Neural cell (in vitro differentiated cells): ENCODE results near the gene IFNLR1.

ENCODE experiments used
- EP300 ChIP-seq: fragments of 450-650 bp; conservative IDR thresholded peaks from 2 replicates; pipeline ENCODE4 v1.6.1; 2014; ENCODE audit warnings: antibody characterized with exemption, mild to moderate bottlenecking, moderate library complexity; ENCODE audit not compliant: poor library complexity, severe bottlenecking
- EZH2 ChIP-seq: fragments of 200-600, 300-800 bp; shearing (Covaris generic), sonication (generic); IDR thresholded peaks from 2 replicates; pipeline ENCODE4 v1.6.1; 2014; ENCODE audit warnings: antibody characterized with exemption, low read length, borderline replicate concordance, mild to moderate bottlenecking; ENCODE audit not compliant: insufficient read depth, poor library complexity, severe bottlenecking
- MXI1 ChIP-seq: fragments of 450-650 bp; conservative IDR thresholded peaks from 2 replicates; pipeline ENCODE4 v1.6.1; 2014; ENCODE audit warnings: antibody characterized with exemption, mild to moderate bottlenecking; ENCODE audit not compliant: poor library complexity, severe bottlenecking
- POLR2AphosphoS5 ChIP-seq: IDR thresholded peaks from 2 replicates; pipeline ENCODE4 v1.6.1; 2012
- RAD21 ChIP-seq: fragments of 450-650 bp; conservative IDR thresholded peaks from 2 replicates; pipeline ENCODE4 v1.6.1; 2014; ENCODE audit warnings: antibody characterized with exemption, mild to moderate bottlenecking, moderate library complexity
- SMC3 ChIP-seq: fragments of 450-650 bp; conservative IDR thresholded peaks from 2 replicates; pipeline ENCODE4 v1.6.1; 2014; ENCODE audit warnings: antibody characterized with exemption, mild to moderate bottlenecking, moderate library complexity; ENCODE audit not compliant: poor library complexity
- TF ChIP-seq, protein P1 (sequence below): fragments of 450-650 bp; IDR thresholded peaks from 2 replicates; pipeline ENCODE4 v1.5.1; 2014; ENCODE audit warnings: antibody characterized with exemption, mild to moderate bottlenecking, moderate library complexity; ENCODE audit not compliant: poor library complexity, severe bottlenecking
- TF ChIP-seq, protein P2 (sequence below): IDR thresholded peaks from 2 replicates; pipeline ENCODE4 v1.6.1; 2012; ENCODE audit warnings: borderline replicate concordance

DNA sequence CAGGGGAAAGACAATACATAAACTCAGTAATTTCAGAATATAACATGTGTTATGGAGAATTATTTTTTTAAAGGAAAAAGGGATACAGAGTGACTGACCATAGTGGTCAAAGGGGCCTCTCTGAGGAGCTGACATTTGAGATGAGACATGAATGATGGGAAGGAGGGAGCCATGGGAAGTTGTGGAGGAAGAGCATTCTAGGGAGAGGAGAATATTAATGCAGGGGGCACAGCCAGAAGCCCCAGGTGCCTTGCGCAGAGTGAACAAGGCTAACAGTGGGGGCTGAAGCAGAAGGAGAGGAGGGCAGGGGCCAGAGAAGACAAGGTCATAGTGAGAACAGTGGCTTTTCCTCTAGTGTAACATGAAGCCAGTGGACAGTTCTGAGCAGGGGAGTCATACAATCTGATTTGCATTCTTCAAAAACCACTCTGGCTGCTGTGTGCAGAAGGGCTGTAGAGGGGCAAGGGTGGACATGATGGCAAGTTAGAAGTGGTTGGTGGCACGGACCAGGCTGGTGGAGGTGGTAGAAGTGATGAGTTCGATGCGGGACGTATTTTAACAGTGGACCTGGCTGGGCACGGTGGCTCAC is 28.2 kb upstream of the IFNLR1 start:
- TF ChIP-seq, protein P1, sequence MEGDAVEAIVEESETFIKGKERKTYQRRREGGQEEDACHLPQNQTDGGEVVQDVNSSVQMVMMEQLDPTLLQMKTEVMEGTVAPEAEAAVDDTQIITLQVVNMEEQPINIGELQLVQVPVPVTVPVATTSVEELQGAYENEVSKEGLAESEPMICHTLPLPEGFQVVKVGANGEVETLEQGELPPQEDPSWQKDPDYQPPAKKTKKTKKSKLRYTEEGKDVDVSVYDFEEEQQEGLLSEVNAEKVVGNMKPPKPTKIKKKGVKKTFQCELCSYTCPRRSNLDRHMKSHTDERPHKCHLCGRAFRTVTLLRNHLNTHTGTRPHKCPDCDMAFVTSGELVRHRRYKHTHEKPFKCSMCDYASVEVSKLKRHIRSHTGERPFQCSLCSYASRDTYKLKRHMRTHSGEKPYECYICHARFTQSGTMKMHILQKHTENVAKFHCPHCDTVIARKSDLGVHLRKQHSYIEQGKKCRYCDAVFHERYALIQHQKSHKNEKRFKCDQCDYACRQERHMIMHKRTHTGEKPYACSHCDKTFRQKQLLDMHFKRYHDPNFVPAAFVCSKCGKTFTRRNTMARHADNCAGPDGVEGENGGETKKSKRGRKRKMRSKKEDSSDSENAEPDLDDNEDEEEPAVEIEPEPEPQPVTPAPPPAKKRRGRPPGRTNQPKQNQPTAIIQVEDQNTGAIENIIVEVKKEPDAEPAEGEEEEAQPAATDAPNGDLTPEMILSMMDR: no peak
- TF ChIP-seq, protein P2, sequence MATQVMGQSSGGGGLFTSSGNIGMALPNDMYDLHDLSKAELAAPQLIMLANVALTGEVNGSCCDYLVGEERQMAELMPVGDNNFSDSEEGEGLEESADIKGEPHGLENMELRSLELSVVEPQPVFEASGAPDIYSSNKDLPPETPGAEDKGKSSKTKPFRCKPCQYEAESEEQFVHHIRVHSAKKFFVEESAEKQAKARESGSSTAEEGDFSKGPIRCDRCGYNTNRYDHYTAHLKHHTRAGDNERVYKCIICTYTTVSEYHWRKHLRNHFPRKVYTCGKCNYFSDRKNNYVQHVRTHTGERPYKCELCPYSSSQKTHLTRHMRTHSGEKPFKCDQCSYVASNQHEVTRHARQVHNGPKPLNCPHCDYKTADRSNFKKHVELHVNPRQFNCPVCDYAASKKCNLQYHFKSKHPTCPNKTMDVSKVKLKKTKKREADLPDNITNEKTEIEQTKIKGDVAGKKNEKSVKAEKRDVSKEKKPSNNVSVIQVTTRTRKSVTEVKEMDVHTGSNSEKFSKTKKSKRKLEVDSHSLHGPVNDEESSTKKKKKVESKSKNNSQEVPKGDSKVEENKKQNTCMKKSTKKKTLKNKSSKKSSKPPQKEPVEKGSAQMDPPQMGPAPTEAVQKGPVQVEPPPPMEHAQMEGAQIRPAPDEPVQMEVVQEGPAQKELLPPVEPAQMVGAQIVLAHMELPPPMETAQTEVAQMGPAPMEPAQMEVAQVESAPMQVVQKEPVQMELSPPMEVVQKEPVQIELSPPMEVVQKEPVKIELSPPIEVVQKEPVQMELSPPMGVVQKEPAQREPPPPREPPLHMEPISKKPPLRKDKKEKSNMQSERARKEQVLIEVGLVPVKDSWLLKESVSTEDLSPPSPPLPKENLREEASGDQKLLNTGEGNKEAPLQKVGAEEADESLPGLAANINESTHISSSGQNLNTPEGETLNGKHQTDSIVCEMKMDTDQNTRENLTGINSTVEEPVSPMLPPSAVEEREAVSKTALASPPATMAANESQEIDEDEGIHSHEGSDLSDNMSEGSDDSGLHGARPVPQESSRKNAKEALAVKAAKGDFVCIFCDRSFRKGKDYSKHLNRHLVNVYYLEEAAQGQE: no peak
- no peak for TF ChIP-seq MXI1
- TF ChIP-seq SMC3: no peak
- TF ChIP-seq POLR2AphosphoS5: no peak
- TF ChIP-seq EP300: no peak
- no peak for TF ChIP-seq EZH2
- TF ChIP-seq RAD21: no peak
